HG02759 (cell line): ENCODE measurements around the gene P2RY2.

Source experiments
- ATAC-seq: cut with Tn5 transposase; IDR thresholded peaks from one replicate; pipeline ENCODE4 v1.9.1; 2021; ENCODE audit warnings: mild to moderate bottlenecking, moderate library complexity; ENCODE audit not compliant: unreplicated experiment

The P2RY2 gene

DNA sequence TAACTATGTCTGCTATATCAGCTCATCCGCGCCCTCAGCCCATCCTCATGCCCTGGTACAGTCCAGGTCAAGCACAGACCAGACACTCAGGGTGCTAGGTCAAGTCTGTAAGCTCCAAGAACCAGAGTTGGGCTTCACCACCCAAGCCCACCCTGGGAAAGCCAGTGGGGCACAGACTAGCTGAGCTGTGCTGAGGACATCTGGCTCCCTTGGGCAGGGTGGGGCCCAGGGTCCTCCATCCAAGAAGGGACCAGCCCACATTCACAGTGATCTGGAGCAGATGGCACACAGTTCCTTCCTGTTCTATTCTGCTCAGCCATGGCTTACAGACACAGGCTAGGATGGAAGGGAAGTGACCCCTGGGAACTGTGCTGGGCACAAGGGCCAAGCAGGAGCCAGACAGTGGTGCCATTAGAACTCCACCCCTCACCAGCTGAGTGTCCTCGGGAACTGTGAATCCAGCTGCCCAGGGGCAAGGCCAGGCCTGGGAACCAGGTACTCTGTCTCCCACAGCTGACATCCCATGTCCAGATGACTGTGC lies 63.2 kb downstream of the P2RY2 start:
- no peak for ATAC-seq

GRCh38 chr11:73281796-73282660 lies 63.9 kb downstream of the P2RY2 start:
- no peak for ATAC-seq

GRCh38 chr11:73283276-73284000 lies 65.4 kb downstream of the P2RY2 start:
- ATAC-seq, result no peak

DNA sequence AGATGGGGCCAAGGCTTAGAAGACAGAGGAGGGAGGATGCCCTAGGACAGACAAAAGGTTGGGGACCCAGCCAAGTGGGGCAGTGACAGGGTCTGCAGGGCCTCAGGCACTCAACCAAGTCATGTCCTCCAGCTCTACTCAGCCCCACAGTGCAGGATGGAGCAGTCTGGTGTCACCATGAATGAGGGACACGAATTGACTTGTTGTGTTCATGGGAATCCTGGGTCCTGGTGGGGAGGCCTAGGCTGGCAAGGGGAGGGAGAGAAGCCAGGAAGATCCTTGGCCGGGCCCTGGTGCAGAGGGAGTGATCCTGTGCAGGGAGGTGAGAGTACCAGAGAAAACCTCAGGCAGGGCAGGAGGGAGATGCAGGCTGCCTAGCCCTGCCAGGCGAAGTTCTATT lies 66.0 kb downstream of the P2RY2 start:
- ATAC-seq, result no peak

- no peak for ATAC-seq
Measured at GRCh38 chr11:73285721-73286120, 67.6 kb downstream of the P2RY2 start.
